Activated CD4-positive, CD25-positive, alpha-beta regulatory T cell treated with anti-CD3 and anti-CD28 coated beads, Interleukin-2, amount 50 U/mL, for 16 hours (primary cell): Measurements from ENCODE around the gene TDRD12.
"Not testable (repeated sequence)": the region's sequence is repeated elsewhere in the genome, so short reads cannot be mapped to it uniquely, and the experiment has no call there.

Source experiments
- DNase-seq: peaks from one replicate; pipeline ENCODE4 v3.0.0-alpha.2; 2020; ENCODE audit warnings: low read depth, low spot score

TDRD12 gene

DNA sequence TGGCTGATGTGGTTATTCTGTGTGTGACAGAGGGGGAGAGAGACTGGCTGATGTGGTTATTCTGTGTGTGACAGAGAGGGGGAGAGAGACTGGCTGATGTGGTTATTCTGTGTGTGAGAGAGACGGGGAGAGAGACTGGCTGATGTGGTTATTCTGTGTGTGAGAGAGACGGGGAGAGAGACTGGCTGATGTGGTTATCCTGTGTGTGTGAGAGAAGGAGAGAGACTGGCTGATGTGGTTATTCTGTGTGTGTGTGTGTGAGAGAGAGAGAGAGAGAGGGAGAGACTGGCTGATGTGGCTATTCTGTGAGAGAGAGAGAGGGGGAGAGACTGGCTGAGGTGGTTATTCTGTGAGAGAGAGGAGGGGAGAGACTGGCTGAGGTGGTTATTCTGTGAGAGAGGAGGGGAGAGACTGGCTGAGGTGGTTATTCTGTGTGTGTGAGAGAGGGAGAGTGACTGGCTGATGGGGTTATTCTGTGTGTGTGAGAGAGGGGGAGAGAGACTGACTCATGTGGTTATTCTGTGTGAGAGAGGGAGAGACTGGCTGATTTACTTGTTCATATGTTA, 27.1 kb downstream of the TDRD12 start:
- peak; percentile 11 for DNase-seq

DNA sequence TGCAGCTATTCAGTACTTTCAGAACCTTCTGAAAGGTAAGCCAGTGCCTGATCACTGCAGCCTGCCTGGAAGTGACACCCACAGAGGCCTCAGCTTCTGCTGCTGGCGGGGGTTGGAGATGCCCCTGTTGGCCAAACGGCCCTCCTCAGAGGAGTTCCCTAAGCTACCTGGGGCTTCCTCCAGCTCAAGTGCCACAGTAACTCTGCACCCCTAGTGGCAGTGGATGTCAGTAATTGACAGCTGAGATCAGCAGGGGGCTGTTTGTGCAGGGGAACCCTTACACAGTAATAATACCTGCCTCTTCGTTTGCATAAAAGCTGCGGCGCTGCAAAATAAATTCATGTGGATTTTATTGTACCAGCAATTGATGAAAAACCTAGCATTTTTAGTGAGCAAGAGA, 28.9 kb downstream of the TDRD12 start:
- DNase-seq: no peak

DNA sequence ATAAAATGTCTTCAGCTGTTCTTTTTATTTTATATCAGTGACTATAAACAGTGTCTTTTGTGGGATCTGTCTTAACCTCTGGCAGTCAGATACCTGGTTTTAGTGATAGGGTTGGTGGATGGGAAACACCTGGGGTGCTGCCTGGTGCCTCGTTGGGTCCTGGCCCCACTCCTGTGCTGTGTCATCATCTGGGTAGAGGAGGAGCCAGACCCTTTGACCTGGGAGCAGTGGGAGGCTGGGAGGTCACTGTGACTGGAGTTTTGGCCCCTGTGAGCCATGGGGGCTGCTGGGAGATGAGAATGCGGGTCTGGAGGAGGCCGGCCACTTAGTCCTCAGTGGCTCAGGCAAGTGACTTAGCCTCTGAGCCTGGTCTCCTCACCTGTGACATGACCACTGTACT, 29.4 kb downstream of the TDRD12 start:
- no peak for DNase-seq

DNA sequence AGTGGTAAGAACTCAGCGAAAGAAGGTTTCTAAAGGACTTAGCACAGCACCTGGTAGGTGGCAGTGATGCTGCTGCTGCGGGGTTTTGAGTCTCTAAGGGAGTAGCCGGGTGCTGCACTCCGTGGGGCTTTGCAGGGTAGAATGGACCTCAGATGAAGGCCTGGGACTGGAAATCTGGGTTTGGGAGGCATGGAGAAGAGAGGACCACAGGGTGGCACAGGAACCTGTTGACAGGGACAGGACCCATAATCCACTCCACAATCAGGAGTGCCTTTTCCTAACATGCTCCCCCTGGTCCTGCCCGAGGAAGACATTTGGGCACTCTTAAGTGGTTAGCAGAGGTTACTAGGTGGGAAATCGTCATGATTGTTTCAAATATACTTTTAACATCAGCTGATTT, 29.8 kb downstream of the TDRD12 start:
- DNase-seq: no peak

DNA sequence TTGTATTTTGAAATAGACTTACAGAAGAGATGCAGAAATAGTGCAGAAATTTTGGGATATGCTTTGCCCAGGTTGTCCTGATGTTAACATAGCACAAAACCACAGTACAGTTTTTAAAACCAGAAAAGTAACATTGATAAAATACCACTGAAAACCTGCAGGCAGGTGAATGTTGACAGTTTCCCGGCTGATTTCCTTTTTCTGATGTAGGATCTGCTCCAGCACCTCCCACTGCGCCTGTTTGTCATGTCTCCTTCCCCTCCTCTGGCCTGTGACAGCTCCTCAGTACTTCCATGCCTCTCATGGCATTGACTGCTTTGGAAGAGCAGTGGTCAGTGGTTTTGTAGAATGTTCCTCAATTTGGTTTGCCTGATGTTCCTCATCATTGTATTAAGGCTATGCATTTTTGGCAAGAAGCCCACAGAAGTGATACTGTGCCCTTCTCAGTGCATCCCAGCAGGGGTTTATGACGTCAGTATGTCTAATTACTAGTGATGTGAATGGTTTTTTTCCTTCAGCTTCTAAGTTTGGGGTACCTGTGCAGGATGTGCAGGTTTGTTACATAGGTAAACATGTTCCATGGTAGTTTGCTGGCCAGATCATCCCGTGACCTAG, 31.0 kb downstream of the TDRD12 start:
- DNase-seq: no peak

DNA sequence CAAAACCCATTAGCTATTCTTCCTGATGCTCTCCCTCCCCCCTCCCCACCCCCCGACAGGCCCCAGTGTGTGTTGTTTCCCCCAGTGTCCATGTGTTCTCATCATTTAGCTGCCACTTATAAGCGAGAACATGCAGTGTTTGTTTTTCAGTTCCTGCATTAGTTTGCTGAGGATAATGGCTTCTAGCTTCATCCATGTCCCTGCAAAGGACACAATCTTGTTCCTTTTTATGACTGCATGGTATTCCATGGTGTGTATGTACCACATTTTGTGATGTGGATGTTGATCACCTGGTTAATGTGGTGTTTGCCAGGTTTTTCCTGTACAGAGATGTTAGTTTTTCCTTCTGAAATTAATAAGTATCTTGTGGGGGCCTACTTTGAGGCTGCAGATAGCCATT, 31.5 kb downstream of the TDRD12 start:
- no peak for DNase-seq

DNA sequence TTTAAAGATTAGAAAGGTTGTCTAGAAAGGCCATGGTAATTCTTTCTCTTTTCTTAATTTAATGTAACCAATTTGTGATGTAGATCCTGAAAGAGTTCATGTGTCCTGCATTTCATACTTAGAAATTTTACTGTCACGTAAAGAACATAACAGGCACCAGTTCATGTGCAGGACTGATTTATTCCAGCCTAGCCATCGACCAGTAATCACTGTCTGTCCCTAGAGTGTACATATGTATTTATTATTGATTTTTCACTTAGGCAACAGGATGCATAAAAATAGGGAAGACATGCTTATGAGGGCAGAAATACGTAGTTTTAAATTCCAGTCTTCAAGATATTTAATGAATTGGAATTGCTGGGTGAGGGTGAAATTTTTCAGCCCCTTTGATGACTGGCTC, 37.6 kb downstream of the TDRD12 start:
- DNase-seq: no peak

DNA sequence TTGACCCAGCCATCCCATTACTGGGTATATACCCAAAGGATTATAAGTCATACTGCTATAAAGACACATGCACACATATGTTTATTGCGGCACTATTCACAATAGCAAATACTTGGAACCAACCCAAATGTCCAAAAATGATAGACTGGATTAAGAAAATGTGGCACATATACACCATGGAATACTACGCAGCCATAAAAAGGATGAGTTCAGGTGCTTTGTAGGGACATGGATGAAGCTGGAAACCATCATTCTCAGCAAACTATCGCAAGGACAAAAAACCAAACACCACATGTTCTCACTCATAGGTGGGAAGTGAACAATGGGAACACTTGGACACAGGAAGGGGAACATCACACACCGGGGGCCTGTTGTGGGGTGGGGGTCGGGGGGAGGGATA, 45.8 kb downstream of the TDRD12 start:
- not testable (repeated sequence) for DNase-seq

DNA sequence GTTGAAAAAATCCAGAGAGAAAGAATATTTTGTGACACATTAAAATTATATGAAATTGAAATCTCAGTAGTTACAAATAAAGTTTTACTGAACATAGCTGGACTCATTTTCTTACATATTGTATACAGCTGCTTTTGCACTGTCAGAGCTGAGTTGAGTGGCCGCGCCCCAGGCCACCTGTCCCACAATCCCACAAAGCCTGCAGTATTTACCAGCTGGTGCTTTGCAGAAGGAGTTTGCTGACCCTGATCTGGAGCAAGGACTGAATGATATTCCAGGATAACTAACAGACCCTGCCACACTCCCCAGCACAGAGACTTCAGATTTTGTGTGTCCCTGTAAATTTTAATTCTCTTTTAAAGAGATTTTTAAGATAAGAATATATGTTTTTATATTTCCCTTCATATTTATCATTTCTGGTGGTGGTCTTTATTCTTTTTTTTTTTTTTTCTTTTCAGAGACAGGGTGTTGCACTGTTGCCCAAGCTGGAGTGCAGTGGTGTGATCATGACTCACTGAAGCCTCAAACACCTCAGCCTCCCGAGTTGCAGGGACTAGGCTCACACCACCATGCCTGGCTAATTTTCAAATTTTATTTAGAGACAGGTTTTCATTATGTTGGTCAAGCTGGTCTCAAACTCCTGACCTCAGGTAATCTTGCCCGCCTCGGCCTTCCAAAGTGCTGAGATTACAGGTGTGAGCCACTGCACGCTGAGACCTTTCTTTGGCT, 48.5 kb downstream of the TDRD12 start:
- DNase-seq: no peak

DNA sequence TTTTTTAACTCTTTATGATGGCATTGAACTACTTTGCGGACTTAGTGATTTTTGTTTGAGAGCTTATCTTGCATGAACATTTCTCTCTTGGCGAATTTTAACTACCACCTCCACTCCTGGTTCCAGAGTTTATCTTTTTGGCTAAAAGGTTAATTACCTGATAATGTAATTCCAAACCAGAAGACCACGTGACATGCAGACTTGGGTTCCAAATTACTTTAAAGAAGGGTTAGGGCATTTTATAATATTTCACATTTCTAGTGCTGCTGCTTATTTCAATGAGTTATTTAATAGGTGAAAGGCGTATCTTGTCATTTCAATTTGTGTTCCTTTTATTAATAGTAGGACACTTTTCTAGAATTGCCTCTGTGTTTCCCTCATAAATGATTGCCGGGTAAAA, 52.0 kb downstream of the TDRD12 start:
- no peak for DNase-seq

DNA sequence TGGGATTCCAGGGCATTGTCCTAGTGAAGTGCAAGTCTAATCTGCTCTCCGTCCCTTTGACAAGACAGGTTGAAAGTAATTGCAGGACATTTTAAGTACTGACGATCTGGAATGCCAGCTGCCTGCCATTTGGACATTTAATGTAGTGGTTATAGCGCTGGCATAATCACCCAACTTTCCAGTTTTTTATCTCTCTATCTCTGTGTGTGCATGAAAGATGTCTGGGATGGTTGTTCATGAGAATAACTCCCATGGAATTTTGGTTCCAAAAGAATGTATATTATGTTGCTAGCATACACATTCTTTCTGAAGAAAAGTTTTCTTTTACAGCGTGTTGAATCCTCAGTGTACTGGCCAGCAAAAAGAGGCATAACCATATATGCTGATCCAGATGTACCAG, 53.6 kb downstream of the TDRD12 start:
- no peak for DNase-seq

DNA sequence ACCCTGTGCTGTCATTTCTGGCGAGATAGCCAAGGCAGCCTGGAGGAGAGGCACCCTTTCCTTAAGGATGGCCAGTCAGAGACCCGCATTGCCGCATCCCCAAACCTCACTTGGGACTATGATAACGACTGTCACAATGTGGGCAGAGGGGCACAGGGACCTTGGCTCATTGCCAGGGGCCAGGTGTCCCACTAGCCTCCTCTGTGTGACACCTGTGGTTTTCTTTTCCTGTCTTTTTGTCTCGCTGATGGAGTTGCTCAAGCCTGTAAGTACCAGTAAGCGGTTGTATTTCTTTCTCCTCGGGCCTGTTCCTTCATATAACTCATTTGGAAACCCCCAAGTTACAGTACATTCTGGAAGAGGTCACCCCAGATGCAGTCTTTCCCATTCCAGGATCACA, 59.5 kb downstream of the TDRD12 start:
- DNase-seq: no peak

DNA sequence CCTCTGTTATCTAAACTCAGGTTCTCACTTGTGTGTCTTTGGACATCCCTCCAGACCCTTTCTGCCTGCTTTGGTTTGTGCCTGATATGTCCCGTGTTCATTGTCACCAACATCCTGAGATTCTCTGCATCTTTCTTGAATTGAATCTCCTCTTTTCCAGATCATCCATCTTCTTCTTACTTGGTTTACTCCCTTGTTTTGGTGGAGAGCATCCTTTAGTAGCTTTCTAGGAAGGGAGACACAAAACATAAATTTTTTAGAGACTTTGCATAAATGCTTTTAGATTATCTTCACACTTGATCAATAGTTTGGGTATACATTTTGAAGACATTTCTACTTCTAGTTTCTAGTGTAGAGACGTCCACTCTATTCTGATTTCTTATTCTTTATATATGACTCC, 61.7 kb downstream of the TDRD12 start:
- no peak for DNase-seq

DNA sequence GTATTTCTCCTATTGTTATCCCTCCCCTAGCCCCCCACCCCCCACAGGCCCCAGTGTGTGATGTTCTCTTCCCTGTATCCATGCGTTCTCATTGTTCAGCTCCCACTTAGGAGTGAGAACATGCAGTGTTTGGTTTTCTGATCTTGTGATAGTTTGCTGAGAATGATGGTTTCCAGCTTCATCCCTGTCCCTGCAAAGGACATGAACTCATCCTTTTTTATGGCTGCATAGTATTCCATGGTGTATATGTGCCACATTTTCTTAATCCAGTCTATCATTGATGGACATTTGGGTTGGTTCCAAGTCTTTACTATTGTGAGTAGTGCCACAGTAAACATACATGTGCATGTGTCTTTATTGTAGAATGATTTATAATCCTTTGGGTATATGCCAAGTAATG, 62.5 kb downstream of the TDRD12 start:
- DNase-seq: not testable (repeated sequence)

DNA sequence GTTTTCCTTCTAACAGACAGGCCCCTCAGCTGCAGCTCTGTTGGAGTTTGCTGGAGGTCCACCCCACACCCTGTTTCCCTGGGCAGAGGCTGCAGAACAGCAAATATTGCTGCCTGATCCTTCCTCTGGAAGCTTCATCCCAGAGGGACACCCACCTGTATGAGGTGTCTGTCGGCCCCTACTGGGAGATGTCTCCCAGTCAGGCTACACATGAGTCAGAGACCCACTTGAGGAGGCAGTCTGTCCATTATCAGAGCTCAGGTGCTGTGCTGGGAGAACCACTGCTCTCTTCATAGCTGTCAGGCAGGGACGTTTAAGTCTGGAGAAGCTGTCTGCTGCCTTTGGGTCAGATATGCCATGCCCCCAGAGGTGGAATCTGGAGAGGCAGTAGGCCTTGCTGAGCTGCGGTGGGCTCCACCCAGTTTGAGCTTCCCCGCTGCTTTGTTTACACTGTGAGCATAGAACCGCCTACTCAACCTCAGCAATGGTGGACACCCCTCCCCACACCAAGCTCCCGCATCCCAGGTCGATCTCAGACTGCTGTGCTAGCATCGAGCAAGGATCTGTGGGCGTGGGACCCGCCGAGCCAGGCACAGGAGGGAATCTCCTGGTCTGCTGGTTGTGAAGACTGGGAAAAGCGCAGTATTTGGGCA, 67.7 kb downstream of the TDRD12 start:
- DNase-seq: not testable (repeated sequence)

DNA sequence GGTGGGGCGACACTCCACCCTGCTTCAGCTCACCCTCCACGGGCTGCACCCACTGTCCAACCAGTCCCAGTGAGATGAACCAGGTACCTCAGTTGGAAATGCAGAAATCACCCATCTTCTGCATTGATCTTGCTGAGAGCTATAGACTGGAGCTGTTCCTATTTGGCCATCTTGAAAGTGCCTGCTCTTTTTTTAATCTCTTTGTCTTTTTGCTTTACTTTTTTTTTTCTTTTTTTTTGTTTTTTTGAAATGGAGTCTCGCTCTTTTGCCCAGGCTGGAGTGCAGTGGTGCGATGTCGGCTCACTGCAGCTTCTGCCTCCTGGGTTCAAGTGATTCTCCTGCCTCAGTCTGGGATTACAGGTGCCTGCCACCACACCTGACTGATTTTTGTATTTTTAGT, 68.3 kb downstream of the TDRD12 start:
- DNase-seq: not testable (repeated sequence)

DNA sequence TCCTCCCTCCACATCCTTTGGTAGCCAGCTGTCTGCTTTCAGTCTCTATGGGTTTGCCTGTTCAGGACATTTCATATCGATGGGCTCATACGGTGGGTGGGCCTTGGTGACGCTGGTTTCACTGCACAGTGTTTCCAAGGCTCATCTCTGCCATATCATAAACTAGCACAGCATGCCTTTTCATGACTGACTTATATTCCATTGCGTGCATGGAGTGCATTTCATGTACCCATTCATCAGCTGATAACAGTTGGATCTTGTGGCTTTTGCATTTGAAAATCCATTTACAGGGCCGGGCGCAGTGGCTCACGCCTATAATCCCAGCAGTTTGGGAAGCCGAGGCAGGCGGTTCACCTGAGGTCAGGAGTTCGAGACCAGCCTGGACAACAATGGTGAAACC, 69.9 kb downstream of the TDRD12 start:
- no peak for DNase-seq

DNA sequence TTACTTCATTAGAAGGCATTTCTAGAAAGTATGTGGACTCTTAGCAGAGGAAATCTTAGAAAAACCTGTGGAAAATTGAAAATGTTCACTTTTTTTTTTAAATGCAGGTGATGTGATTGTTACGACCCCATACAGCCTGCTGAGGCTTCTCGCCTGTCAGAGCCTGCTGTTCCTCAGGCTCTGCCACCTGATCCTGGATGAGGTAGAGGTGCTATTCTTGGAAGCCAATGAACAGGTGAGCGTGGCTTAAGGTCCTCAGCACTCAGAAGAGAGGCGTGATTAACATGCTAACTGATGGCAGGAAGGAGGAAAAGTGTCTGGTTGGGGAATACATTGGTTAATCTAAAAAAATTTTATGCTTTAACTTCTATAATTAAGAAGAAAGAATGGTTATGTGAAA, 78.6 kb downstream of the TDRD12 start:
- no peak for DNase-seq

DNA sequence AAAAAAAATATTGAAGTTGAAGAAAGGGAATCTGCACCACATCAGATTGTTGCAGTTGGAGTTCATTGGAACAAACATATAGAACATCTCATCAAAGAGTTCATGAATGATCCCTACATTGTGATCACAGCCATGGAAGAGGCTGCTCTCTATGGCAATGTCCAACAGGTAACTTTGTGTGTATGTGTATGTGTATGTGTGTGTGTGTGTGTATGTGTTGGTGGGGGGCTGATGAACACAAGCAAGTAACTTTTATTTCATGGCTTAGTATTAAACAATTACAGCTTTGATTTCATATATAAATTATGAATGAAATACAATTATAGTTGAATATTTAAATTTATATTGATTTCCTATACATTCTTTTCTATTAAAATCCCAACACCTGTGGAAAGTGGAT, 80.6 kb downstream of the TDRD12 start:
- DNase-seq: no peak

DNA sequence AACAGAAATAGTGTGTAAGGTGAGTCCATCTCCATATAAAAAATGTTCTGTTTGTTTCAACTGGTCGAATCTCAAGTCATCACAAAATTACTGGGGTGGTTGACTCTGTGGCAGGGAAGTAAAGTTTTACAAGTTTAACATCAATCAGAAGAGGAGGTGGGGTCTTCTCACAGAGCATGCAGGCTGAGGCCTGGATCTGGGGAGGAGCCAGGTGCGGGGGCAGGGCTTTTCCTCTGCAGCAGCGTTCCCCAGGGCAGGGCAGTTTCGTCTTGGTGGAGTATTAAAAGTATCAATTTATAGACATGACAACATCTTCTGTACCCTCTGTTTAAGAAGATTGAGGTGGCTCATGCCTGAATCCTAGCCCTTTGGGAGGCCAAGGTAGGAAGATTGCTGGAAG, 81.2 kb downstream of the TDRD12 start:
- no peak for DNase-seq

DNA sequence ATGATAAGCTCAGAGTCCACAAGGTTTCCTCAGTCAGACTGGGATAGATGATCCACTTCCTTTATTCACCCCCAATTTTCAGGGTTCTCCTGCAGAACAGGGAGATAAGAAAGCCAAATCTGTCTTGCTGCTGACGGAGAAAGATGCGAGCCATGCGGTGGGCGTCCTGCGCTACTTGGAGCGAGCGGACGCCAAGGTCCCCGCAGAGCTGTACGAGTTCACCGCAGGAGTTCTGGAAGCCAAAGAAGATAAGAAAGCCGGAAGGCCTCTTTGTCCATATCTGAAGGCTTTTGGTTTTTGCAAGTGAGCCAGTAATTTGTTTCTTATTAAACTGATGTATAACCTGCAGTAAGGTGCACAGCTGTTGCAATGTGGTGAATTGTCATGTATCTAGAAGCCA, 83.3 kb downstream of the TDRD12 start:
- DNase-seq: no peak

DNA sequence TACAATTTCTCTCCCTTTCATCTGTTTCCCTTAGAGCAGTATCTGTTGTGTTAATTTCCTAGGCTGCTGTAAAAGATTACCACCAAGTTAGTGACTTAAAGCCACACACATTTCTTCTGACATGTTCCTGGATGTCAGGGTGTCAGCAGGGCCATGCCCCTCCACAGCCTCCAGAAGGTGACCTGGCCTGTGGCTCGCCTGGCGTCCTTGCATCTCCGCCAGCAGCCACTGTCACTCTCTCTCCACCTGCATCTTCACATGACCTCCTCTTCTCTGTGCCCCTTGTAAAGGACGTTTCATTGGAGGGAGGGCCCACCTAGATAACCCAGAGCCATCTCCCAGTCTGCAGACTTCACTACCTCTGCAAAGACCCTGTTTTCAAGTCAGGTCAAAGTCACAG, 88.7 kb downstream of the TDRD12 start:
- no peak for DNase-seq

DNA sequence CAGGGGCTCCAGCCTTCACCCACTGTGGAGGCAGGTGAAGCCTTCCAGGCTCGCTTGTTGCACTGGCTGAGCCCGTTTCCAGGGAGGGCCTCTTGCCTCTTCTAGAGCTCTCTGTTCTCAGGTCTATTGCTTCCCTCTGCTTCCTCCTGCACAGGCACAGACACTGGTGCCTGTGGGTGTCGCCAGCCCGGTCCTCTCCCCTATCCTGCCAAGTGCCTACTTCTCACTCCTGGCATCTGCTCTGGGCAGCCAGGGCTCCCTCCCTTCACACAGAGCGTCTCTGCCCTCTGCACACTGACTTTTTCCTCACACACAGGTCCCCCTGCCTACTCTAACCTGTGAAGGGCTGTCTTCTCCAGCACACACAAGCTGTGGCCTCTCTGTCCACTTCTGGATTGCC, 89.7 kb downstream of the TDRD12 start:
- DNase-seq: no peak
